HUES6 (cell line): ENCODE data around the gene AFG1L.

ENCODE experiments used
- H3K27ac ChIP-seq: 2 replicates; pipeline ENCODE4 v1.7.0; 2013; ENCODE audit warnings: low read depth, mild to moderate bottlenecking, low read length, inconsistent platforms
- H3K27me3 ChIP-seq: 2 replicates; pipeline ENCODE4 v1.6.1; 2013; ENCODE audit warnings: low read length; ENCODE audit not compliant: control insufficient read depth, insufficient read depth
- H3K36me3 ChIP-seq: 2 replicates; pipeline ENCODE4 v1.6.1; 2013; ENCODE audit warnings: low read length; ENCODE audit not compliant: control insufficient read depth, insufficient read depth
- H3K4me1 ChIP-seq: 2 replicates; pipeline ENCODE4 v1.6.1; 2013; ENCODE audit warnings: low read length; ENCODE audit not compliant: control insufficient read depth, insufficient read depth
- H3K4me3 ChIP-seq: 2 replicates; pipeline ENCODE4 v1.5.1; 2013; ENCODE audit warnings: low read depth, low read length
- H3K9ac ChIP-seq: one replicate; pipeline ENCODE4 v1.6.1; 2013; ENCODE audit warnings: mild to moderate bottlenecking, low read length
- H3K9me3 ChIP-seq: 2 replicates; pipeline ENCODE4 v1.6.1; 2013; ENCODE audit warnings: low read depth, low read length; ENCODE audit not compliant: control insufficient read depth, insufficient read depth

The AFG1L gene

GRCh38 chr6:108484016-108484415 lies 189.2 kb downstream of the AFG1L start:
- Histone ChIP-seq H3K4me3 (no peak overlapping the region), H3K9me3 (no peaks in the 10 kb centered on the region), H3K9ac (no peak overlapping the region), H3K36me3 (no peaks in the 10 kb centered on the region), H3K27me3 (no peaks in the 10 kb centered on the region), H3K4me1 (no peaks in the 10 kb centered on the region), H3K27ac (no peak overlapping the region)

- no peak overlapping the region for H3K4me3 ChIP-seq
- no peak overlapping the region for H3K27ac ChIP-seq
- no peaks in the 10 kb centered on the region for H3K36me3 ChIP-seq
- H3K4me1 ChIP-seq: no peaks in the 10 kb centered on the region
- H3K9me3 ChIP-seq: no peaks in the 10 kb centered on the region
- H3K27me3 ChIP-seq: no peaks in the 10 kb centered on the region
- no peak overlapping the region for H3K9ac ChIP-seq
These were observed 194.8 kb downstream of the AFG1L start for GRCh38 chr6:108489699-108490098.

GRCh38 chr6:108492131-108492766 lies 197.4 kb downstream of the AFG1L start:
- H3K9ac ChIP-seq: no peak overlapping the region
- H3K36me3 ChIP-seq: no peaks in the 10 kb centered on the region
- no peak overlapping the region for H3K4me3 ChIP-seq
- no peaks in the 10 kb centered on the region for H3K9me3 ChIP-seq
- no peaks in the 10 kb centered on the region for H3K27me3 ChIP-seq
- no peak overlapping the region for H3K27ac ChIP-seq
- no peaks in the 10 kb centered on the region for H3K4me1 ChIP-seq

GRCh38 chr6:108494434-108494833 lies 199.6 kb downstream of the AFG1L start:
- Histone ChIP-seq H3K36me3 (no peaks in the 10 kb centered on the region), H3K9me3 (no peaks in the 10 kb centered on the region), H3K4me1 (no peaks in the 10 kb centered on the region), H3K27me3 (no peaks in the 10 kb centered on the region), H3K9ac (no peak overlapping the region), H3K4me3 (no peak overlapping the region), H3K27ac (no peak overlapping the region)

- Histone ChIP-seq H3K9ac (no peak overlapping the region), H3K4me3 (no peak overlapping the region), H3K9me3 (no peaks in the 10 kb centered on the region), H3K36me3 (no peaks in the 10 kb centered on the region), H3K27me3 (no peaks in the 10 kb centered on the region), H3K4me1 (no peaks in the 10 kb centered on the region), H3K27ac (no peak overlapping the region)
These were observed 203.0 kb downstream of the AFG1L start for GRCh38 chr6:108497883-108498282.

GRCh38 chr6:108501559-108501958 lies 206.7 kb downstream of the AFG1L start:
- no peak overlapping the region for H3K9ac ChIP-seq
- no peaks in the 10 kb centered on the region for H3K27me3 ChIP-seq
- no peaks in the 10 kb centered on the region for H3K36me3 ChIP-seq
- H3K4me3 ChIP-seq: no peak overlapping the region
- H3K4me1 ChIP-seq: no peaks in the 10 kb centered on the region
- no peaks in the 10 kb centered on the region for H3K9me3 ChIP-seq
- H3K27ac ChIP-seq: no peak overlapping the region

- H3K4me1 ChIP-seq: no peaks in the 10 kb centered on the region
- H3K4me3 ChIP-seq: no peak overlapping the region
- no peaks in the 10 kb centered on the region for H3K27me3 ChIP-seq
- no peak overlapping the region for H3K9ac ChIP-seq
- no peaks in the 10 kb centered on the region for H3K9me3 ChIP-seq
- H3K27ac ChIP-seq: no peak overlapping the region
- H3K36me3 ChIP-seq: no peaks in the 10 kb centered on the region
These were observed 208.0 kb downstream of the AFG1L start for GRCh38 chr6:108502832-108503231.

- no peaks in the 10 kb centered on the region for H3K4me1 ChIP-seq
- no peak overlapping the region for H3K9ac ChIP-seq
- no peaks in the 10 kb centered on the region for H3K36me3 ChIP-seq
- no peak overlapping the region for H3K4me3 ChIP-seq
- H3K27me3 ChIP-seq: no peaks in the 10 kb centered on the region
- peaks cover 5% of the 10 kb centered on the region for H3K9me3 ChIP-seq
- no peak overlapping the region for H3K27ac ChIP-seq
These were observed 212.5 kb downstream of the AFG1L start for GRCh38 chr6:108507316-108507715.

GRCh38 chr6:108510461-108511319 lies 215.8 kb downstream of the AFG1L start:
- peaks cover 16% of the 10 kb centered on the region for H3K9me3 ChIP-seq
- H3K27ac ChIP-seq: no peak overlapping the region
- no peak overlapping the region for H3K4me3 ChIP-seq
- no peaks in the 10 kb centered on the region for H3K36me3 ChIP-seq
- no peak overlapping the region for H3K9ac ChIP-seq
- no peaks in the 10 kb centered on the region for H3K27me3 ChIP-seq
- H3K4me1 ChIP-seq: no peaks in the 10 kb centered on the region

- Histone ChIP-seq H3K9me3 (no peaks in the 10 kb centered on the region), H3K27ac (no peak overlapping the region), H3K4me1 (no peaks in the 10 kb centered on the region)
These were observed 224.1 kb downstream of the AFG1L start for GRCh38 chr6:108518714-108519576.

More at GRCh38 chr6:108518714-108519576, 224.1 kb downstream of the AFG1L start:
- Histone ChIP-seq H3K9ac (no peak overlapping the region), H3K27me3 (no peaks in the 10 kb centered on the region), H3K4me3 (no peak overlapping the region), H3K36me3 (no peaks in the 10 kb centered on the region)
